ENCODE measurements around the gene LNPK. TPM values are rescaled to one million over a fixed set of nuclear protein-coding genes. Genes with fewer than 3 reads are reported as not detected.
"Not testable (repeated sequence)": the region's sequence is repeated elsewhere in the genome, so short reads cannot be mapped to it uniquely, and the experiment has no call there.

The LNPK gene
- total RNA-seq, 6 experiments from 2014 or later, result 12.9 to 30.7 (median 22.2) TPM

DNA sequence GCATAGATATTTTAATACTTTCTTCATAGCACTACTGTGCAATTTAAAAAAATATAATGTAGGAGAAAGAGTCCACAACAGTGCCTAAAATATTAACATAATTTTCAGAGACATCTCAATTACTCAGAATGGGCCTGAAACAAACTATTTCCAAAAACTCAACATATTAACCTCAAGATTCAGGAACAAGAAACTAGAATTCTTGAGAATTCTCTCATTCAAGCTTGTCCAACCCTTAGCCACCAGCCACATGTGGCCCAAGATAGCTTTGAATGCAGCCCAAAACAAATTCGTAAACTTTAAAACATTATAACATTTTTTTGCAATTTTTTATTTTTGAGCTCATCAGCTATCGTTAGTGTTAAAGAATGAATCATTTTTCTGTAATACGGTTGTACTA is 35.2 kb downstream of the LNPK start:
- no peak for TF ChIP-seq POLR2A (IDR thresholded peaks at IDR 0.05)
- TF ChIP-seq, protein P1, sequence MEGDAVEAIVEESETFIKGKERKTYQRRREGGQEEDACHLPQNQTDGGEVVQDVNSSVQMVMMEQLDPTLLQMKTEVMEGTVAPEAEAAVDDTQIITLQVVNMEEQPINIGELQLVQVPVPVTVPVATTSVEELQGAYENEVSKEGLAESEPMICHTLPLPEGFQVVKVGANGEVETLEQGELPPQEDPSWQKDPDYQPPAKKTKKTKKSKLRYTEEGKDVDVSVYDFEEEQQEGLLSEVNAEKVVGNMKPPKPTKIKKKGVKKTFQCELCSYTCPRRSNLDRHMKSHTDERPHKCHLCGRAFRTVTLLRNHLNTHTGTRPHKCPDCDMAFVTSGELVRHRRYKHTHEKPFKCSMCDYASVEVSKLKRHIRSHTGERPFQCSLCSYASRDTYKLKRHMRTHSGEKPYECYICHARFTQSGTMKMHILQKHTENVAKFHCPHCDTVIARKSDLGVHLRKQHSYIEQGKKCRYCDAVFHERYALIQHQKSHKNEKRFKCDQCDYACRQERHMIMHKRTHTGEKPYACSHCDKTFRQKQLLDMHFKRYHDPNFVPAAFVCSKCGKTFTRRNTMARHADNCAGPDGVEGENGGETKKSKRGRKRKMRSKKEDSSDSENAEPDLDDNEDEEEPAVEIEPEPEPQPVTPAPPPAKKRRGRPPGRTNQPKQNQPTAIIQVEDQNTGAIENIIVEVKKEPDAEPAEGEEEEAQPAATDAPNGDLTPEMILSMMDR (IDR thresholded peaks at IDR 0.05), result no peak
- intact Hi-C loops (cut with DNase I), result no loop called here
- ATAC-seq (no peak), DNase-seq (no peak)
- whole genome bisulfite sequencing (ENCODE audit: insufficient coverage, low coverage, low lambda C conversion rate, missing lambda C conversion rate), result 87% methylated on average over 3 of the region's 3 CpGs
- no peaks in the 10 kb centered on the region for H3K36me3 ChIP-seq
- no peak overlapping the region for H3K4me3 ChIP-seq
- no peak overlapping the region for H3K27ac ChIP-seq
- H3K9me3 ChIP-seq, result no peaks in the 10 kb centered on the region
- H3K4me1 ChIP-seq, result no peaks in the 10 kb centered on the region
- H3K27me3 ChIP-seq, result no peaks in the 10 kb centered on the region

DNA sequence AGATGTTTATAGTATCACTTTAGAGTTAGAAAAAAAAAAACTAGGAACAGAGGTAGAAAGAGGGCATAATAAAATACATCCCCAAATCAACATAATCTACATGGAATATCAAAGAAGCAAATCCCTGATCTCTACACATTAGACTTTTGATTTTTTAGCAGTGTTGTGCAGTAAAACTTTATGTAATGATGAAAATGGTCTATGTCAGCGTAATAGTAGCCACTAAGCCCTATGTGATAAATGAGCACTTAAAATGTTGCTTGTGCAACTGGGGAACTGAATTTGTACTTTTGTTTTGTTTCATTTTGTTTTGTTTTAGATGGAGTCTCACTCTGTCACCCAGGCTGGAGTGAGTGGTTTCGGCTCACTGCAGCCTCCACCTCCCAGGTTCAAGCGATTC is 36.3 kb downstream of the LNPK start:
- WGBS (ENCODE audit: insufficient coverage, low coverage, low lambda C conversion rate, missing lambda C conversion rate), result 100% methylated on average over 1 of the region's 3 CpGs
- H3K4me1 ChIP-seq, result no peaks in the 10 kb centered on the region
- no peaks in the 10 kb centered on the region for H3K36me3 ChIP-seq
- TF ChIP-seq, protein P1 (IDR thresholded peaks at IDR 0.05), result no peak
- no peak for TF ChIP-seq POLR2A (IDR thresholded peaks at IDR 0.05)
- no peaks in the 10 kb centered on the region for H3K27me3 ChIP-seq
- ATAC-seq, result no peak
- intact Hi-C loops (cut with DNase I), result no loop called here
- no peak overlapping the region for H3K4me3 ChIP-seq
- H3K9me3 ChIP-seq, result no peaks in the 10 kb centered on the region
- H3K27ac ChIP-seq, result no peak overlapping the region
- DNase-seq, result no peak

DNA sequence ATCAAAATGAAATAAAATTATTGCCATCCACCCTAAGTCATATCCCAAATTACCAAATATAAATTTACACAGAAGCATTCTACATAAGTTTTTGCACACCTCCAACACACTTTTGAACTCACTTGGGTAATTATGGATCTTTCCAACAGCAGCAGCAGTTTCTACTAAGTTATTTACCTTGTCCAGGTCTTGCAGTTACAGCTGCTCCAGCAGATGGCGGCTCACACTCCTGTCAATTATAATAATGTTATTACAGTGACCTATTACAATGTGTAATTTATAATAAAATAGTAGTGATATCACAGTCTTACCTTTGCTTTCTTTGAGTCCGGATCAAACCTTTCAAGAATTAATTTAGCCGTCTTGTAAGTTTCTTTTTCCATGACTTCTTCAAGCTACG is 37.9 kb downstream of the LNPK start:
- WGBS (ENCODE audit: insufficient coverage, low coverage, low lambda C conversion rate, missing lambda C conversion rate), result 91% methylated on average over 4 of the region's 4 CpGs
- intact Hi-C loops (cut with DNase I), result no loop called here
- H3K4me1 ChIP-seq, result no peaks in the 10 kb centered on the region
- no peak overlapping the region for H3K4me3 ChIP-seq
- no peaks in the 10 kb centered on the region for H3K9me3 ChIP-seq
- no peaks in the 10 kb centered on the region for H3K27me3 ChIP-seq
- H3K27ac ChIP-seq, result no peak overlapping the region
- no peak for DNase-seq
- H3K36me3 ChIP-seq, result no peaks in the 10 kb centered on the region
- TF ChIP-seq, protein P1 (IDR thresholded peaks at IDR 0.05), result peak in 2 of 4 donors; percentile 22 to 23
- TF ChIP-seq POLR2A (IDR thresholded peaks at IDR 0.05), result no peak
- ATAC-seq, result no peak

- H3K4me1 ChIP-seq; intact Hi-C loops (cut with DNase I); ATAC-seq; H3K27ac ChIP-seq; H3K36me3 ChIP-seq; H3K9me3 ChIP-seq; H3K27me3 ChIP-seq; H3K4me3 ChIP-seq; DNase-seq: not testable (repeated sequence)
- WGBS (ENCODE audit: insufficient coverage, low coverage, low lambda C conversion rate, missing lambda C conversion rate), result 100% methylated on average over 1 of the region's 2 CpGs
Measured at GRCh38 chr2:175963171-175963570, 38.9 kb downstream of the LNPK start.

GRCh38 chr2:175957845-175958244 is 44.2 kb downstream of the LNPK start:
- no peaks in the 10 kb centered on the region for H3K36me3 ChIP-seq
- TF ChIP-seq, protein P1 (IDR thresholded peaks at IDR 0.05), result no peak
- no peak for TF ChIP-seq POLR2A (IDR thresholded peaks at IDR 0.05)
- intact Hi-C loops (cut with DNase I), result no loop called here
- DNase-seq, result no peak
- peaks cover 0 to 5% (median 0%) of the 10 kb centered on the region in 4 donors for H3K4me1 ChIP-seq
- H3K9me3 ChIP-seq, result no peaks in the 10 kb centered on the region
- 93% methylated on average over 3 of the region's 6 CpGs for WGBS (ENCODE audit: insufficient coverage, low coverage, low lambda C conversion rate, missing lambda C conversion rate)
- ATAC-seq, result no peak
- no peak overlapping the region for H3K27ac ChIP-seq
- no peaks in the 10 kb centered on the region for H3K27me3 ChIP-seq
- no peak overlapping the region for H3K4me3 ChIP-seq
